HEK293T (cell line): Measurements from ENCODE around the gene SLC39A3.

Source experiments
- CTCF ChIA-PET: fragments of 350-600 bp; formaldehyde crosslinking; extraction: SDS; loops from one replicate; lab custom pipeline; 2021; ENCODE audit warnings: antibody characterized with exemption, inconsistent platforms; lab: Yijun Ruan, JAX
- POLR2A ChIA-PET: fragments of 350-600 bp; formaldehyde crosslinking; extraction: SDS; loops from one replicate; lab custom pipeline; 2020; ENCODE audit warnings: antibody characterized with exemption, inconsistent platforms; lab: Yijun Ruan, JAX
- DNase-seq: peaks from one replicate; pipeline ENCODE4 v3.0.0; 2012; ENCODE audit warnings: mixed read lengths; ENCODE audit errors: extremely low spot score
- ARNT ChIP-seq: fragments of 450-650 bp; IDR thresholded peaks from 2 replicates; pipeline ENCODE4 v1.6.1; 2017; ENCODE audit warnings: mild to moderate bottlenecking
- BHLHE40 ChIP-seq: fragments of 450-650 bp; IDR thresholded peaks from 2 replicates; pipeline ENCODE4 v1.6.1; 2016; ENCODE audit warnings: mild to moderate bottlenecking, moderate library complexity, borderline replicate concordance
- CTBP1 ChIP-seq: fragments of 450-650 bp; IDR thresholded peaks from 2 replicates; pipeline ENCODE4 v1.6.1; 2016; ENCODE audit warnings: borderline replicate concordance
- ELF4 ChIP-seq: fragments of 450-650 bp; IDR thresholded peaks from 2 replicates; pipeline ENCODE4 v1.6.1; 2017; ENCODE audit warnings: antibody characterized with exemption
- FOXA1 ChIP-seq: fragments of 450-650 bp; IDR thresholded peaks from 2 replicates; pipeline ENCODE4 v1.6.1; 2016; ENCODE audit warnings: mild to moderate bottlenecking
- FOXK2 ChIP-seq: fragments of 450-650 bp; IDR thresholded peaks from 2 replicates; pipeline ENCODE4 v1.6.1; 2016; ENCODE audit warnings: mild to moderate bottlenecking
- FOXM1 ChIP-seq: fragments of 450-650 bp; IDR thresholded peaks from 2 replicates; pipeline ENCODE4 v1.6.1; 2017; ENCODE audit warnings: mild to moderate bottlenecking, borderline replicate concordance
- HDGF ChIP-seq: fragments of 450-650 bp; IDR thresholded peaks from 2 replicates; pipeline ENCODE4 v1.6.1; 2017; ENCODE audit warnings: antibody characterized with exemption, borderline replicate concordance
- L3MBTL2 ChIP-seq: fragments of 450-650 bp; conservative IDR thresholded peaks from 2 replicates; pipeline ENCODE4 v1.6.1; 2016; ENCODE audit warnings: mild to moderate bottlenecking
- LEF1 ChIP-seq: fragments of 450-650 bp; IDR thresholded peaks from 2 replicates; pipeline ENCODE4 v1.6.1; 2017; ENCODE audit warnings: mild to moderate bottlenecking, borderline replicate concordance
- NFRKB ChIP-seq: fragments of 450-650 bp; IDR thresholded peaks from 2 replicates; pipeline ENCODE4 v1.6.1; 2016; ENCODE audit warnings: mild to moderate bottlenecking, moderate library complexity
- SP1 ChIP-seq: fragments of 450-650 bp; IDR thresholded peaks from 2 replicates; pipeline ENCODE4 v1.6.1; 2017
- SUZ12 ChIP-seq: fragments of 450-650 bp; IDR thresholded peaks from 2 replicates; pipeline ENCODE4 v1.6.1; 2016; ENCODE audit warnings: mild to moderate bottlenecking
- TARDBP ChIP-seq: fragments of 450-650 bp; IDR thresholded peaks from 2 replicates; pipeline ENCODE4 v1.6.1; 2016
- ZNF384 ChIP-seq: fragments of 450-650 bp; IDR thresholded peaks from 2 replicates; pipeline ENCODE4 v1.6.1; 2016
- TF ChIP-seq, protein P1 (sequence below): fragments of 450-650 bp; IDR thresholded peaks from 2 replicates; pipeline ENCODE4 v1.6.1; 2016

The SLC39A3 gene

DNA sequence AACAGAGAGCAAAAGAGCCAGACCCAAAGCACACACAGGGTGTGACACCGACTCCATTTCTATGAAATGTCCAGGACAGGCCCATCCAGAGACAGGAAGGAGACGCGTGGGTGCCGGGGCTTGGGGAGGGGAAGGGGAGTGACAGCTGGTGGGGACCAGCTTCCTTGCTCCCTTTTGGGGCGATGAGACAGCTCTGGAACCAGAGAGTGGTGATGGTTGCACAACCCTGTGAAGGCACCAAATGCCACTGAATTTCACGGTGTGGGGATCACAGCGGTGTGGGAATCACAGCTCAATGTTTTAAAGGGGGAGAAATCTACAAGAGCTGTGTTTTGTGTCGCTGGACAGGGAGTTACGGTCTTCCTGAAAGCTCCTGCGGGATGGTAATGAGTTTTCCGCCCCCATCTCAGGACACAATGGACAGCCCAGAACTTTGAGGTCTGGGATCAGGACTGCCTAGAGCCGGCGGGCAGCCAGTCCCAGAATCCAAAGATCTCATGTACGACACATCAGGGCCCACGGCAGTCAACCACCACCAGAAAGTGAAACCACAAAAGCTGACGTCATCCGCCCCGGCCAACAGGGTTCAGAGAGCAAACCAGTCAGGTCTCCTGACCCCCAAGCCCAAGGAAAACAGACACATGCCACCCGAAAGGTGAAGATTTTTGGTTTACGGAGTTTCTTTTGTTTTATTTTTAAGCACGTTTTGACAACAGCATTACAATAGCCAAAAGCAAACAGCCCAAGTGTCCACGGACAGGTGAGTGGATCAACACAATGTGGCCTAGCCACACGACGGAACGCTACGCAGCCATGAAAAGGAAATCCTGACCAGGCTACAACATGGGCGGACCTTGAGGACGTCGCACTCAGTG lies 36.0 kb upstream of the SLC39A3 start:
- ChIA-PET CTCF (no interaction called here), POLR2A (interaction anchor here (1.1 kb wide), 1 partner anchor 9 kb away, joined by 4 read pairs; the partner anchor contains the start of gene THOP1)
- no peak for DNase-seq
- TF ChIP-seq FOXA1 (no peak), CTBP1 (no peak), L3MBTL2 (no peak), SUZ12 (no peak), ELF4 (no peak), HDGF (no peak), FOXK2 (no peak), SP1 (no peak), TARDBP (no peak), NFRKB (no peak)
- TF ChIP-seq, protein P1, sequence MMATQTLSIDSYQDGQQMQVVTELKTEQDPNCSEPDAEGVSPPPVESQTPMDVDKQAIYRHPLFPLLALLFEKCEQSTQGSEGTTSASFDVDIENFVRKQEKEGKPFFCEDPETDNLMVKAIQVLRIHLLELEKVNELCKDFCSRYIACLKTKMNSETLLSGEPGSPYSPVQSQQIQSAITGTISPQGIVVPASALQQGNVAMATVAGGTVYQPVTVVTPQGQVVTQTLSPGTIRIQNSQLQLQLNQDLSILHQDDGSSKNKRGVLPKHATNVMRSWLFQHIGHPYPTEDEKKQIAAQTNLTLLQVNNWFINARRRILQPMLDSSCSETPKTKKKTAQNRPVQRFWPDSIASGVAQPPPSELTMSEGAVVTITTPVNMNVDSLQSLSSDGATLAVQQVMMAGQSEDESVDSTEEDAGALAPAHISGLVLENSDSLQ = no peak

DNA sequence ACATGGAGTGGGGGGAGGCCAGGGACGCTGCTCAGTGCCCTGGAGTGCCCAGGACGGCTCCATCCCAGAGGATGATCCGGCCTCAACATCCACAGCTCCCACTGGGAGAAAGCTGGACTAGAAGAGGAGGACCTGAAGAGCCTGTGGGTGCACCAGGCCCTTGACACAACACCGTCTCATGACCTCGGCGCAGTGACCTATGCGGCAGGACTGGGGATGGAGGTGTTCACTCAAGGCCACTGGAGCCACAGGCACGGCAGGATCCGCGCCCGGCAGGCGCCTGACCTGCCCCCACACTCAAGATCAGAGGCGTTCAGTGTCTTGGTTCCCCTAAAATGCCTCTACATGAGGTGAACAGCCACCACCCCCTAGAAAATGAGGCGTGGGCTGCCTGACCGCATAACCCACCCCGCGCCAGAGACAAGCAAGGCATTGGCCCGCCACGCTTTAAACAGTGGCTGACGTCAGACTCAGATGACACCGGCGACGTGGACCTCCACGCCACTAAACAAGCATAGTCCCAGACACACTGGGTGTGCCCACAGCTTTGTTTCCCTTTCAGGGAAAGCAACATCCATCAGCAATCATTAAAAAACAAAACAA lies 35.2 kb upstream of the SLC39A3 start:
- no peak for DNase-seq
- TF ChIP-seq FOXK2 = no peak
- TF ChIP-seq ARNT = no peak
- TF ChIP-seq NFRKB = no peak
- TF ChIP-seq, protein P1 = no peak
- TF ChIP-seq BHLHE40 = no peak
- TF ChIP-seq L3MBTL2 = no peak
- TF ChIP-seq SUZ12 = no peak
- no peak for TF ChIP-seq LEF1
- TF ChIP-seq ELF4 = no peak
- TF ChIP-seq CTBP1 = no peak
- ChIA-PET CTCF (no interaction called here), POLR2A (interaction anchor here (1.1 kb wide), 1 partner anchor 10 kb away, joined by 4 read pairs; the partner anchor contains the start of gene THOP1)

DNA sequence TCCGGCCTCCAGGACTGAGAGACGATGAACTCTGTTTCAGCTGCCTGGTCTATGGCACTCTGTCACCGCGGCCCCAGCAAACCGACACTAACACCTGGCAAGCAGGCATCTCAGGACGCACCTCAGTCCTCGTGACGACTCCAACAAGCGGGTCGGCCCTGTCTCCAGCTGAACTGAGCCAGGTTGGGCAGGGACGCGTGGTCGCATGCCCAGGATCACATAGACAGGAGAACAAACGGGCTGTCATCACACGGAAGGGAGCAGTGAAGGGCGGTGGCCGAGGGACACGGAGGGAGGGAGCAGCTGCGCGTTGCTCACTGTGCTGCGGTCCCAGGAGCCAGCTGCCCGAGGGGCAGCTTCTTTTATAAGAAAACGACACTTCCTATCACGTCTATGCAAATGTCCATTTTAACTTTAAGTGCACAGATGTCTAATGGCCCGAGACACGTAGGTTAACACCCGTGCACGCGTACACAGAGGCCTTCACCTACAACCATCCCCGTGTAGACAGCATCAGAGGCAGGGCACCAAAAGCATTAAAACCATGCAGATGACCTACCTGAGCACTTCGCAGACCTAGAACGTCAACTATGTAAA lies 34.4 kb upstream of the SLC39A3 start:
- CTCF ChIA-PET = no interaction called here
- POLR2A ChIA-PET = no interaction called here

DNA sequence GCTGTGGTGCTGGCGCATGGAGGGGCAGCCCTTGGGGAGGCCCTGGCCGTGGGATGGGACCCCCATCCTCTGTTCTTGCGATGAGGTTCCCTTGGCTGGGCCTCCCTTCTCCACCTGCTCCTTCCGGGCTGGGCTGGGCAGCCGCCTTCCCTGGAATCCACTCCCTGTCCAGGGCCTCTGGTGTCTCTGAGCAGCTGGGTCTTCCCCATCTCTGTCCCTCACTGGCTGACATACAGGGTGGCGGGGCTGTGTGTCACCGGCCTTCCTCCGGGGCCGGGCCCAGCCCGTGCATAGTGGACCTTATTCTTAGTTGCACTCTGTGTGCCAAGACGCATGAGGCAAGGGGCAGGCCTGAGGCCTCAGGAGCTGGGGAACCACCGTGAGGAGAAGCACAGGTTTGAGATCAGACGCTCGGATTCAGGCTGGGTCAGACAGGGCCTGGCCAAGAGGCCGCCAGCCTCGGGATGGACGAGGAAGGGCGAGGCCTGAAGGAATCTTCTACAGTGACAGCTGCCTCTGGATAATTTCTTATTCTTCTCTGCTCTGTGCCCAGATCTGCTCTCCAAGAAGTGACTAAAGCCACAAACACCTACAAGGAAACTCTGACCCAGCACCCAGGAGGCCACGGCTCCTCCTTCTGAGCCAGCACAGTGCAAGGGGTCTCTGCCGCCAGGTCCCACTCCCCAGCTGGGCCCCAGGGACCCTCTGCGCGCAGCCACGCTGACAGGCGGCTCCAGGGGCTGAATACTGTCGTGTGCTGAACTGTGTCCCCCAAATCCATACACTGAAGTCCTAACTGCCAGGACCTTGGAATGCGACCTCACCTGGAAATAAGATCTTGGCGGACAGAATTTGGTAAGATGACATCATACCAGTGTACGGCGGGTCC lies 32.2 kb upstream of the SLC39A3 start:
- ChIA-PET CTCF (no interaction called here), POLR2A (no interaction called here)
- DNase-seq = no peak
- no peak for TF ChIP-seq LEF1
- TF ChIP-seq CTBP1 = no peak
- no peak for TF ChIP-seq ARNT
- TF ChIP-seq, protein P1 = no peak
- TF ChIP-seq NFRKB = no peak
- TF ChIP-seq SP1 = no peak
- TF ChIP-seq ELF4 = no peak
- no peak for TF ChIP-seq BHLHE40
- TF ChIP-seq HDGF = no peak
- no peak for TF ChIP-seq TARDBP
- no peak for TF ChIP-seq FOXM1

More for the DNA sequence above, 34.4 kb upstream of the SLC39A3 start:
- DNase-seq = no peak
- TF ChIP-seq SUZ12 (no peak), ELF4 (no peak), ARNT (no peak), CTBP1 (no peak), L3MBTL2 (no peak), SP1 (no peak), BHLHE40 (no peak), LEF1 (no peak), FOXA1 (no peak), NFRKB (no peak), ZNF384 (no peak), TARDBP (no peak), HDGF (no peak), FOXK2 (no peak), FOXM1 (no peak)
- TF ChIP-seq, protein P1 = no peak
